ENCODE results near the gene KRT77.
"Not testable (repeated sequence)": the region's sequence is repeated elsewhere in the genome, so short reads cannot be mapped to it uniquely, and the experiment has no call there.

Gene KRT77

DNA sequence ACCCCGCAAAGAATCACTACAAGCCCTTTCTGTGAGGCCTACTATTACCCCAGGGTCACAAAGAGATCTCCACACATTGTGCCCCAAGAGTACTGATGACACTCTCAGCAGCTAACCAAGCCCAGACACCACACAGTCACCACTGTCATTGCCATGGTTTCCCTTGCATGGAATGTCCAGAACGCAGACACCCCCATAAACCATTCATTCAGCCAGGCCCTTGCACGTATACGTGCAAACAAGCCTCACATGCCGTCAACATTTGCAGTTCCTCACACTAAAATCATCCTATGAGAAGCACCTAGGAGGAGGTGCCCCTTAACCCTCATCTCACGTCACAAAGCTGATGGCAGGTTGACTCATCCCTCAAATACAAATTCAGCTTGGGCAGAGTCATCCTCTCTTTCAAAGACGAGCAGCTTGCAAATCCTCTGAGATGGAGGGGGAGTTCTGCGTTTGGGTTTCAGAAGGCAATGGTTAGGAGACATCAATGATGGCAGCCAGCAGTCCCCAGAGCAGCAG, 17.1 kb upstream of the KRT77 start:
- H3K36me3 ChIP-seq (ENCODE audit: low read depth): no peaks in the 10 kb centered on the region
- no peak overlapping the region for H3K4me3 ChIP-seq (ENCODE audit: severe bottlenecking)
- no peaks in the 10 kb centered on the region for H3K27me3 ChIP-seq (ENCODE audit: insufficient read depth, poor library complexity, severe bottlenecking)
- TF ChIP-seq, protein P1, sequence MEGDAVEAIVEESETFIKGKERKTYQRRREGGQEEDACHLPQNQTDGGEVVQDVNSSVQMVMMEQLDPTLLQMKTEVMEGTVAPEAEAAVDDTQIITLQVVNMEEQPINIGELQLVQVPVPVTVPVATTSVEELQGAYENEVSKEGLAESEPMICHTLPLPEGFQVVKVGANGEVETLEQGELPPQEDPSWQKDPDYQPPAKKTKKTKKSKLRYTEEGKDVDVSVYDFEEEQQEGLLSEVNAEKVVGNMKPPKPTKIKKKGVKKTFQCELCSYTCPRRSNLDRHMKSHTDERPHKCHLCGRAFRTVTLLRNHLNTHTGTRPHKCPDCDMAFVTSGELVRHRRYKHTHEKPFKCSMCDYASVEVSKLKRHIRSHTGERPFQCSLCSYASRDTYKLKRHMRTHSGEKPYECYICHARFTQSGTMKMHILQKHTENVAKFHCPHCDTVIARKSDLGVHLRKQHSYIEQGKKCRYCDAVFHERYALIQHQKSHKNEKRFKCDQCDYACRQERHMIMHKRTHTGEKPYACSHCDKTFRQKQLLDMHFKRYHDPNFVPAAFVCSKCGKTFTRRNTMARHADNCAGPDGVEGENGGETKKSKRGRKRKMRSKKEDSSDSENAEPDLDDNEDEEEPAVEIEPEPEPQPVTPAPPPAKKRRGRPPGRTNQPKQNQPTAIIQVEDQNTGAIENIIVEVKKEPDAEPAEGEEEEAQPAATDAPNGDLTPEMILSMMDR (IDR thresholded peaks at IDR 0.05; ENCODE audit: poor library complexity, severe bottlenecking): no peak
- peak; percentile 72 for ATAC-seq (ENCODE audit: low read depth)
- DNase-seq (ENCODE audit: low spot score): no peak
- H3K4me1 ChIP-seq (ENCODE audit: insufficient read depth, poor library complexity, severe bottlenecking): no peaks in the 10 kb centered on the region
- no peaks in the 10 kb centered on the region for H3K9me3 ChIP-seq (ENCODE audit: severe bottlenecking)
- no peak overlapping the region for H3K27ac ChIP-seq (ENCODE audit: poor library complexity, severe bottlenecking)

DNA sequence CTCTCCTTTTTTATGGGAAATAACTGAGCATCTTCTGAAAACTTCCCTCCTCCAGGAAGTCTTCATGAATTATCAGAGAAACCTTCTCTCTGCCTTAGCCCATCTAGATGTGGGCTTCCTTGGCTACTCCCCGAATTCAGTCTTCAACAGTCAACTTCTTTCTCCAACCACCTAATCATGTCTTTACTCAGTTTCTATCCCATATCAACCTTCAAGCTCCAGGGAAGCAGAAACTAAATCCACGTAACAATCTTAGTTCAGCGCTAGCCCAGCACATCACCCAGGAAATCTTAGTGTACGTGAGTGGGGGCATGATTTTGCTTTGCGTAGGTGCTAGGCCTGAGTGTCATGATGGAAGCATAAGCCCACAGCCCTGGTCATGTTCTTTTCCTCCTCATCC, 12.7 kb upstream of the KRT77 start:
- ATAC-seq (ENCODE audit: low read depth) (no peak), DNase-seq (ENCODE audit: low spot score) (no peak)
- H3K27me3 ChIP-seq (ENCODE audit: insufficient read depth, poor library complexity, severe bottlenecking): peaks cover 8% of the 10 kb centered on the region
- H3K4me1 ChIP-seq (ENCODE audit: insufficient read depth, poor library complexity, severe bottlenecking): no peaks in the 10 kb centered on the region
- TF ChIP-seq, protein P1 (IDR thresholded peaks at IDR 0.05; ENCODE audit: poor library complexity, severe bottlenecking): no peak
- no peaks in the 10 kb centered on the region for H3K9me3 ChIP-seq (ENCODE audit: severe bottlenecking)
- H3K4me3 ChIP-seq (ENCODE audit: severe bottlenecking): no peak overlapping the region
- H3K36me3 ChIP-seq (ENCODE audit: low read depth): no peaks in the 10 kb centered on the region
- no peak overlapping the region for H3K27ac ChIP-seq (ENCODE audit: poor library complexity, severe bottlenecking)

DNA sequence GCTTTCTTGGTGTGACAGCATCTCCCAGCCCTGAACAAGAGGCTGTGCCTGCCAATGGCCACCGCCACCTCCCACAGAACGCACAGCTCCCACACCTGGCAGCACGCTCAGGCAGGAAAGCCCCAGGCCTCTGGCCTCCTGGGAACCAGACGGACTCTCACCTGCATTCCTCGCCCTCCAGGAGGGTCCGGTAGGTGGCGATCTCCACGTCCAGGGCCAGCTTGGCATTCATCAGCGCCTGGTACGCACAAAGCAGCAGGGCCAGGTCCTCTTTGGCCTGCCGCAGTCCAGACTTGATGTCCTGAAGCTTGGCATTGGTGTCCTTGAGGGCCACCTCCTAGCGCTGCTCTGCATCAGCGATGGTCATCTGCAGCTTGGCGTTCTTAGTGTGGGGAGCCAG, 12.1 kb upstream of the KRT77 start:
- Histone ChIP-seq H3K4me3 (ENCODE audit: severe bottlenecking) (no peak overlapping the region), H3K27ac (ENCODE audit: poor library complexity, severe bottlenecking) (no peak overlapping the region), H3K27me3 (ENCODE audit: insufficient read depth, poor library complexity, severe bottlenecking) (peaks cover 8% of the 10 kb centered on the region), H3K4me1 (ENCODE audit: insufficient read depth, poor library complexity, severe bottlenecking) (no peaks in the 10 kb centered on the region), H3K36me3 (ENCODE audit: low read depth) (no peaks in the 10 kb centered on the region), H3K9me3 (ENCODE audit: severe bottlenecking) (no peaks in the 10 kb centered on the region)
- DNase-seq (ENCODE audit: low spot score) (no peak), ATAC-seq (ENCODE audit: low read depth) (no peak)
- TF ChIP-seq, protein P1 (IDR thresholded peaks at IDR 0.05; ENCODE audit: poor library complexity, severe bottlenecking): no peak

DNA sequence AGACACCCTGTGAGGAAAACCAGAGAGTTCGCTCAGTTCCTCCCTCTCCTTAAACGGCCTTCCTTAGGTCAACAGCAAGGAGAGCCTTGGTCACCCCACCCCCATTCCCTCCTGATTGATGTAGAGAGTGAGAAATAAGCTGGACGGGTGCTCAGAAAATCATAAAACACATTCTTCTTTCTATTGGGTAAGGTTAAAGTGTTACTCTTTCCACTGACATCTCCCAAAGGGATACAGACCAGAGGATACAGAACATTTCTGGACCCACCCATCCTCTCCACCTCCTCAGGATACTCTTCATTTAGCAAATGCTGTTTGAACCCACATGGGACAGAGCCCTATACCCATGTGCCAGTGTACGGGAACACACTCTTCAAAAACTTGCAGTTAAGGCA, 11.6 kb upstream of the KRT77 start:
- no peak overlapping the region for H3K27ac ChIP-seq (ENCODE audit: poor library complexity, severe bottlenecking)
- H3K4me3 ChIP-seq (ENCODE audit: severe bottlenecking): no peak overlapping the region
- ATAC-seq (ENCODE audit: low read depth) (no peak), DNase-seq (ENCODE audit: low spot score) (no peak)
- H3K9me3 ChIP-seq (ENCODE audit: severe bottlenecking): no peaks in the 10 kb centered on the region
- H3K4me1 ChIP-seq (ENCODE audit: insufficient read depth, poor library complexity, severe bottlenecking): no peaks in the 10 kb centered on the region
- TF ChIP-seq, protein P1 (IDR thresholded peaks at IDR 0.05; ENCODE audit: poor library complexity, severe bottlenecking): no peak
- H3K27me3 ChIP-seq (ENCODE audit: insufficient read depth, poor library complexity, severe bottlenecking): peaks cover 8% of the 10 kb centered on the region
- no peaks in the 10 kb centered on the region for H3K36me3 ChIP-seq (ENCODE audit: low read depth)

DNA sequence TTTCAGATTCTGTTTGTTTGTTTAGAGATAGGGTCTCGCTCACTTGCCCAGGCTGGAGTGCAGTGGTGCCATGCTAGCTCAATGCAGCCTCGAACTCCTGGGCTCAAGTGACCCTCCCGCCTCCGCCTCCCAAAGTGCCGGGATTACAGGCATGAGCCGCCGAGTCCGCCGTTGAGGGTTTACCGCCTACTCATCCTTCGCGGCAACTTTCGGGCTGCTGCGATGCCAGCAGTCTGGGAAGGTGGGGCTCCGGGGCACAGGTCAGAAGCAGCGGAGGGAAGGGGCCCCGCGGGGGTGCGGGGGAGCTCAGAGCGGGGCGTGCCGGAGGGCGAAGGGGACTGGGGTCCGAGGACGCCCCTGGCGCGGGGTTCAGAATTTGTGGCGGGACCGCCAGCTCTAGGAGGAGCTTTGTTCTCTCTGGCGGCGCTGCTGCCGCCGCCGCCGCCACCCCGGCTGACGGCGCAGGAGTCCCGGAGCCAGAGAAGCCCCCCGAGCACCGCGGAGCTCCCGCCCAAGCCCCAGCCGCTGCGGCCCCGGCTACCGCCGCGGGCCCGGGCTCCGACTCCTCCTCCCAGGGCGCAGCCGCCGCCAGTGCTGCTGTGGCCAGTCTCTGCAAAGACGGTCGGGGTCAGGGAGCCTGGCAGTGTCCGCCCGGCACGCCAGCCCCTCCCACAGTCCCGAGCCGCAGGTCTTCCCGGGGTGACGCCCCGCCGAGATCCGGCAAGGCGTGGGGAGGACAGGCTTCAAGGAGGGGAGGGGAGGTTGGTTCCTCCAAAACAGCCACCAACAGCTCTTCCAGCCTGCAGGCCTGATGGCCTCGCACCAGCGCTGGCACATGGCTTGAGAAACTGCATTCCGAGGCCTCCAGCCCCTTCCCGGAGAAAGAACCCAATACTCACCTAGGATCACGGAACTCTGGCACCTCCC, 10.9 kb upstream of the KRT77 start:
- TF ChIP-seq, protein P1 (IDR thresholded peaks at IDR 0.05; ENCODE audit: poor library complexity, severe bottlenecking): no peak
- no peak overlapping the region for H3K27ac ChIP-seq (ENCODE audit: poor library complexity, severe bottlenecking)
- peaks cover 8% of the 10 kb centered on the region for H3K27me3 ChIP-seq (ENCODE audit: insufficient read depth, poor library complexity, severe bottlenecking)
- no peaks in the 10 kb centered on the region for H3K36me3 ChIP-seq (ENCODE audit: low read depth)
- no peaks in the 10 kb centered on the region for H3K4me1 ChIP-seq (ENCODE audit: insufficient read depth, poor library complexity, severe bottlenecking)
- DNase-seq (ENCODE audit: low spot score) (no peak), ATAC-seq (ENCODE audit: low read depth) (no peak)
- H3K9me3 ChIP-seq (ENCODE audit: severe bottlenecking): no peaks in the 10 kb centered on the region
- no peak overlapping the region for H3K4me3 ChIP-seq (ENCODE audit: severe bottlenecking)

DNA sequence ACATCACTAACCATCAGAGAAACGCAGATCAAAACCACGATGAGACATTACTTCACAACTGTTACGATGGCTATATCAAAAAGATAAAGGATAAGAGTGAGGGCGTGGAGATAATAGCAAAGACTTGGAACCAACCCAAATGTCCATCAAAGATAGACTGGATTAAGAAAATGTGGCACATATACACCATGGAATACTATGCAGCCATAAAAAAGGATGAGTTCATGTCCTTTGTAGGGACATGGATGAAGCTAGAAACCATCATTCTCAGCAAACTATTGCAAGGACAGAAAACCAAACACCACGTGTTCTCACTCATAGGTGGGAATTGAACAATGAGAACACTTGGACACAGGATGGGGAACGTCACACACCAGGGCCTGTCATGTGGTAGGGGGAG, 8.8 kb upstream of the KRT77 start:
- H3K4me3 ChIP-seq (ENCODE audit: severe bottlenecking); ATAC-seq (ENCODE audit: low read depth); H3K4me1 ChIP-seq (ENCODE audit: insufficient read depth, poor library complexity, severe bottlenecking); H3K36me3 ChIP-seq (ENCODE audit: low read depth); DNase-seq (ENCODE audit: low spot score); H3K9me3 ChIP-seq (ENCODE audit: severe bottlenecking); H3K27ac ChIP-seq (ENCODE audit: poor library complexity, severe bottlenecking); H3K27me3 ChIP-seq (ENCODE audit: insufficient read depth, poor library complexity, severe bottlenecking): not testable (repeated sequence)
